Natural killer cell (primary cell): ENCODE data around the gene ARSI. TPM values are rescaled to one million over a fixed set of nuclear protein-coding genes. Genes with fewer than 3 reads are reported as not detected.

Source experiments
- ATAC-seq, 3 donors: fragments of 150-1000 bp in 2 of 3; fragments of 200-7000 bp in 1 of 3; cut with Tn5 transposase; 1 replicate in 1 of 3; 2 replicates in 2 of 3; pipeline ENCODE4 v1.10.0; 2021; ENCODE audit warnings: mild to moderate bottlenecking in 2 of 3, moderate library complexity in 2 of 3
- DNase-seq, 2 donors: peaks; one replicate each; pipeline versions ENCODE4 v3.0.0 to v3.0.0-alpha.2; 2013 to 2021; ENCODE audit warnings: mixed read lengths in 1 of 2
- H3K27ac ChIP-seq: one replicate; pipeline ENCODE4 v1.5.1; 2013; ENCODE audit warnings: mild to moderate bottlenecking, low read length
- H3K27me3 ChIP-seq: one replicate; pipeline ENCODE4 v1.6.1; 2013; ENCODE audit warnings: low read length; ENCODE audit not compliant: control insufficient read depth, insufficient read depth
- H3K36me3 ChIP-seq: one replicate; pipeline ENCODE4 v1.6.1; 2013; ENCODE audit warnings: low read length; ENCODE audit not compliant: control insufficient read depth, insufficient read depth
- H3K4me1 ChIP-seq: one replicate; pipeline ENCODE4 v1.6.1; 2013; ENCODE audit warnings: low read length; ENCODE audit not compliant: control insufficient read depth, insufficient read depth
- H3K4me3 ChIP-seq: one replicate; pipeline ENCODE4 v1.5.1; 2013; ENCODE audit warnings: low read length
- H3K9me3 ChIP-seq: one replicate; pipeline ENCODE4 v1.6.1; 2013; ENCODE audit warnings: low read length; ENCODE audit not compliant: control insufficient read depth, insufficient read depth
- H3K27ac Mint-ChIP-seq, 2 donors: one replicate each; pipeline ENCODE4 v1.8.0; 2022; ENCODE audit warnings: mild to moderate bottlenecking in 2 of 2, mixed read lengths in 2 of 2, moderate library complexity in 1 of 2
- H3K27me3 Mint-ChIP-seq, 2 donors: one replicate each; pipeline ENCODE4 v1.8.0; 2022; ENCODE audit warnings: low read depth in 2 of 2, mixed read lengths in 2 of 2
- H3K36me3 Mint-ChIP-seq: one replicate; pipeline ENCODE4 v1.8.0; 2022; ENCODE audit warnings: mixed read lengths
- H3K4me1 Mint-ChIP-seq, 2 donors: one replicate each; pipeline ENCODE4 v1.8.0; 2022; ENCODE audit warnings: mixed read lengths in 2 of 2
- H3K4me3 Mint-ChIP-seq: one replicate; pipeline ENCODE4 v1.8.0; 2022; ENCODE audit warnings: mild to moderate bottlenecking, moderate library complexity, mixed read lengths
- H3K9me3 Mint-ChIP-seq, 2 donors: one replicate each; pipeline ENCODE4 v1.8.0; 2022; ENCODE audit warnings: mixed read lengths in 2 of 2
- CTCF ChIP-seq: fragments of 200-600 bp; IDR thresholded peaks from one replicate; pipeline ENCODE4 v1.8.0; 2022; ENCODE audit warnings: antibody characterized with exemption
- WGBS: methylation state at CpG from one replicate; pipeline ENCODE4 v1.1.7; 2013; ENCODE audit warnings: missing lambda C conversion rate; ENCODE audit not compliant: insufficient coverage; 5-methylcytosine and 5-hydroxymethylcytosine counted together
- intact Hi-C: fragments of 100-400 bp; cut with micrococcal nuclease; formaldehyde crosslinking; loops from one replicate; pipeline ENCODE4 v1.14.2; 2022
- total RNA-seq, 4 donors: library from RNA; stranded (reverse); fragments of 120-200 nt in 1 of 4; gene quantifications; one replicate each; pipeline versions ENCODE4 v1.2.3 to v1.2.4, GENCODE V29; 2013 to 2022

Gene ARSI
- total RNA-seq, 3 donors from 2014 or later (not counting 1 experiment from before 2014, with no cell fraction given), result 0.19 TPM; not detected in 2

GRCh38 chr5:150257424-150257823, 45.3 kb downstream of the ARSI start:
- no peaks in the 10 kb centered on the region for H3K27me3 ChIP-seq
- TF ChIP-seq CTCF, result no peak
- H3K27ac ChIP-seq, result no peak overlapping the region
- no peaks in the 10 kb centered on the region for H3K9me3 ChIP-seq
- no peak overlapping the region for H3K4me3 Mint-ChIP-seq
- no peak overlapping the region for H3K4me3 ChIP-seq
- intact Hi-C loops, result no loop called here
- no peaks in the 10 kb centered on the region for H3K9me3 Mint-ChIP-seq
- no peak for ATAC-seq
- no peaks in the 10 kb centered on the region for H3K27me3 Mint-ChIP-seq
- WGBS, result 90% methylated on average over 11 of the region's 11 CpGs
- no peak for DNase-seq
- H3K4me1 ChIP-seq, result no peaks in the 10 kb centered on the region
- H3K27ac Mint-ChIP-seq, result no peak overlapping the region
- no peaks in the 10 kb centered on the region for H3K36me3 ChIP-seq
- H3K4me1 Mint-ChIP-seq, result no peaks in the 10 kb centered on the region
- H3K36me3 Mint-ChIP-seq, result no peaks in the 10 kb centered on the region

- H3K4me1 Mint-ChIP-seq, result no peaks in the 10 kb centered on the region
- H3K4me3 Mint-ChIP-seq, result no peak overlapping the region
- no peaks in the 10 kb centered on the region for H3K27me3 Mint-ChIP-seq
- TF ChIP-seq CTCF, result no peak
- H3K9me3 Mint-ChIP-seq, result no peaks in the 10 kb centered on the region
- no peaks in the 10 kb centered on the region for H3K9me3 ChIP-seq
- DNase-seq (no peak), ATAC-seq (no peak)
- intact Hi-C loops, result no loop called here
- 80% methylated on average over 12 of the region's 12 CpGs for WGBS
- H3K27ac Mint-ChIP-seq, result no peak overlapping the region
- no peak overlapping the region for H3K27ac ChIP-seq
- H3K36me3 ChIP-seq, result no peaks in the 10 kb centered on the region
- H3K4me1 ChIP-seq, result no peaks in the 10 kb centered on the region
- no peak overlapping the region for H3K4me3 ChIP-seq
- H3K27me3 ChIP-seq, result no peaks in the 10 kb centered on the region
- no peaks in the 10 kb centered on the region for H3K36me3 Mint-ChIP-seq
Measured at GRCh38 chr5:150256410-150257064, 46.2 kb downstream of the ARSI start.

GRCh38 chr5:150255659-150256409, 46.9 kb downstream of the ARSI start:
- Histone ChIP-seq H3K4me1 (no peaks in the 10 kb centered on the region), H3K27ac (no peak overlapping the region), H3K36me3 (no peaks in the 10 kb centered on the region), H3K9me3 (no peaks in the 10 kb centered on the region), H3K4me3 (no peak overlapping the region), H3K27me3 (no peaks in the 10 kb centered on the region)
- TF ChIP-seq CTCF, result no peak
- Mint-ChIP-seq H3K27ac (no peak overlapping the region), H3K36me3 (no peaks in the 10 kb centered on the region), H3K27me3 (no peaks in the 10 kb centered on the region), H3K4me1 (no peaks in the 10 kb centered on the region), H3K4me3 (no peak overlapping the region), H3K9me3 (no peaks in the 10 kb centered on the region)
- ATAC-seq (no peak), DNase-seq (no peak)
- WGBS, result 78% methylated on average over 6 of the region's 6 CpGs
- intact Hi-C loops, result no loop called here
